Stimulated activated naive B cell treated with anti-CD40 and anti-IgM and Interleukin-4, amounts not matched to agents 10 μg/mL and 1 μg/mL and 100 μg/mL, for 72 hours (primary cell): ENCODE data around the gene TTI1.
A peak's percentile ranks its signal among the peaks of the same experiment; 100 is the strongest.

ENCODE experiments used
- ATAC-seq, 2 donors: fragments of 150-1000 bp; cut with Tn5 transposase; replicated peaks; 2 replicates each; pipeline ENCODE4 v1.10.0; 2021; ENCODE audit warnings: moderate library complexity in 1 of 2
- DNase-seq: peaks from one replicate; pipeline ENCODE4 v3.0.0; 2021
- H3K27ac Mint-ChIP-seq: one replicate; pipeline ENCODE4 v1.8.0; 2022; ENCODE audit warnings: mild to moderate bottlenecking, mixed read lengths
- H3K27me3 Mint-ChIP-seq, 2 donors: one replicate each; pipeline ENCODE4 v1.8.0; 2022; ENCODE audit warnings: mixed read lengths in 2 of 2
- H3K36me3 Mint-ChIP-seq, 2 donors: one replicate each; pipeline ENCODE4 v1.8.0; 2022; ENCODE audit warnings: mixed read lengths in 2 of 2, mild to moderate bottlenecking in 1 of 2
- H3K4me1 Mint-ChIP-seq, 2 donors: one replicate each; pipeline ENCODE4 v1.8.0; 2022; ENCODE audit warnings: mixed read lengths in 2 of 2, mild to moderate bottlenecking in 1 of 2
- H3K4me3 Mint-ChIP-seq, 2 donors: one replicate each; pipeline ENCODE4 v1.8.0; 2022; ENCODE audit warnings: mild to moderate bottlenecking in 2 of 2, mixed read lengths in 2 of 2, moderate library complexity in 1 of 2
- H3K9me3 Mint-ChIP-seq, 2 donors: one replicate each; pipeline ENCODE4 v1.8.0; 2022; ENCODE audit warnings: mixed read lengths in 2 of 2, mild to moderate bottlenecking in 1 of 2

Gene TTI1

GRCh38 chr20:37995856-37996605, 37.2 kb downstream of the TTI1 start:
- no peaks in the 10 kb centered on the region for H3K27me3 Mint-ChIP-seq
- H3K9me3 Mint-ChIP-seq, result no peaks in the 10 kb centered on the region
- ATAC-seq (no peak), DNase-seq (no peak)
- no peak overlapping the region for H3K4me3 Mint-ChIP-seq
- H3K4me1 Mint-ChIP-seq, result peaks cover 5 to 23% of the 10 kb centered on the region in 2 donors
- H3K27ac Mint-ChIP-seq, result no peak overlapping the region
- H3K36me3 Mint-ChIP-seq, result peaks cover 47 to 49% of the 10 kb centered on the region in 2 donors

DNA sequence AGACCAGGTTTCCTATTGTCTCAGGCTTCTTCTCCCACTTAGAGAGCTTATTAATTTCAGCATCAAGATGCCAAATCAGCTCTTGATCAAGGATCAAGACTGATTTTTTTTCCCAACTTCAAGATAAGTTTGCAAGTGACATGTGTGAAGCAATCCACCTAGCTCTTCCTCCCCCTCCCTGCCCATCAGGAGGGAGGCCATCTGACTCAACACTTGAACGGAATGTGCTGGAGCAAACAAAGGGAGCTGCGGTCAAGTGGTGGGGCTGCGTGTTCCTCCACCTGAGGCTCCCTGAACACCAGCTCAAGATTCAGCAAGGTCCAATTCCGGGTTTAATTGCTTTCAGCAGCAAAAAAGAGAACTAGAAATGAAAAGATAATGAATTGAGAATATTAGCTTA, 38.7 kb downstream of the TTI1 start:
- peaks cover 11 to 39% of the 10 kb centered on the region in 2 donors for H3K4me1 Mint-ChIP-seq
- no peak for DNase-seq
- H3K27me3 Mint-ChIP-seq, result no peaks in the 10 kb centered on the region
- peak overlapping the region; percentile 5 for H3K27ac Mint-ChIP-seq
- H3K4me3 Mint-ChIP-seq, result no peak overlapping the region
- peaks cover 44 to 45% of the 10 kb centered on the region in 2 donors for H3K36me3 Mint-ChIP-seq
- ATAC-seq, result no peak
- H3K9me3 Mint-ChIP-seq, result no peaks in the 10 kb centered on the region

DNA sequence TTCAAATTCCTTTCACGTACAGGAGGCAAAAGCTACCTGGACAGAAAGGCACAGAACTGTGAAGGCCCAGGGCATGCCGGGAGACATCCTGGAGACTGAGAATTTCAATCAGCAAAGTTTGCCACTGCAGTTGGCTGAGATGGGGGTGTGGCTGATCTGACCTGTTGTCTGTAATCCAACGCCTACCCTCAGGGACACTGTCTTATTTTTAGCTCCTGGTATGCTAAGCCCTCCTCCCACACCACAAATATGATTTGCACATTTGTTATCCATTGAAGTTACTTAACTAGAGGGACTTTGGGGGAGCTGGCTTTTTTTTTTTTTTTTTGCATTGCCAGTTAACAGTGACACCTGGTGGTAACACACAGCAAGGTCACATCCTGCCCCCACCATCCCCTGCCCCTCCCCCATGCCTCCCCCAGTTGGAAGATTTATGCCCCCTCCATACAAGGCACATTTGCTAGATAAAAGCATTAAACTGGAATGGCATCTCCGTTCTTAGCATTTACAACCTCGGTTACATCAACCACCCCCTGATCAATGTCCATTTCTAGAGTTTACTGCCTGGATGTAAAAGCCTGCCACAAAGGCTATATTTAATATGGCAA, 40.4 kb downstream of the TTI1 start:
- Mint-ChIP-seq H3K27me3 (no peaks in the 10 kb centered on the region), H3K27ac (no peak overlapping the region), H3K4me1 (peaks cover 11 to 39% of the 10 kb centered on the region in 2 donors), H3K9me3 (no peaks in the 10 kb centered on the region), H3K36me3 (peaks cover 50 to 51% of the 10 kb centered on the region in 2 donors), H3K4me3 (no peak overlapping the region)
- ATAC-seq (no peak), DNase-seq (no peak)

DNA sequence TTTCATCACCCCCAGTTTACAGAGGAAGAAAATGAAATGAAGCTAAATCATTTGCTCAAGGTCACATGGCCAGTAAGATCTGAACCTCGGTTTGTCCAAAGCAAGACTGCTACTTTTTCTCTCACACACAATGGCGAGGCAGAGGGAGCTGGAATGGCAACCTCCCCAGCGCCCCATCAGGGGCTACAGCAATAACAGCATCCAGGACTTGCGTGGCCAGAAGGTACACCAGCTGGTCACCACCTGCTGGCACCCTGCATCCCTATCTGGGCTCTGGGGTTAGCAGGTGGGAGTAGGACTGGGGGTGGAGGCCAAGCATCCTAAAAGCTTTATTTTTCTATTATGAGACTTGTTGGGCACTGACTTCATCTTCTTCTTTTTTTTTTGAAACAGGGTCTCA, 41.3 kb downstream of the TTI1 start:
- Mint-ChIP-seq H3K4me1 (peaks cover 11 to 39% of the 10 kb centered on the region in 2 donors), H3K27me3 (no peaks in the 10 kb centered on the region), H3K36me3 (peaks cover 50 to 56% of the 10 kb centered on the region in 2 donors), H3K27ac (no peak overlapping the region), H3K9me3 (no peaks in the 10 kb centered on the region), H3K4me3 (no peak overlapping the region)
- no peak for ATAC-seq
- DNase-seq, result no peak

DNA sequence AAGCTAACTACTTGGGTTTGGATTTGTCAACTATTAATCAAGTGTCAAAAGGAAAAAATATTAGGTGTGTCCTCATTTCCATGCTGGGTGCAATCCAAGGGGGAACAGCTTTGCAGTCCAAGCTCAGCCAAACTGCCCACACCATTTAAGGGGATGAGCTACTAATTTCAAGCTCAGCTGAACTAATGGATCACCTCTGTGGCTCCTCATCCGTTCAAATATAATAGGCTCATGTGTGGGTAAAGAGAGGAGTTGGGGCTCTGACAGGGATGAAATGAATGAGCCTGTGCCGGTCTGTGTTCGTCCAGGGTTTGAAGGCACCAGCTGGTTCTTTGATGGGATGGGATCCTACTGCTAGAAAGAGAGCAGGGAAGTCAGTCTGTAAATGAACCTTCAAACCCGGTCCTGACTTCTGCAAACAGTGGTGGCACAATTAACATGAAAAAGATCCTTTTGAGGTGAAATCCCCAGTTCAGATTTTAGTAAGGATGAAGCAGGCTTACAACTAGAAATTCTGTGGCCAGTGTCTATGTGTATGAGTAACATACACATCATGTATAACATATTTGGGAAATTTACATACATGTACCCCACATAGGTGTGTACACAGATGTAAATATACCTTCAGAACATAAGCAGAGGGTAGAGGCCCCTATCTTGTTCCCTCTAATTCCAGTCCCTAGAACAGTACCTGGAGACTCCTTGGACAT, 41.9 kb downstream of the TTI1 start:
- DNase-seq, result no peak
- Mint-ChIP-seq H3K36me3 (peaks cover 44 to 62% of the 10 kb centered on the region in 2 donors), H3K4me1 (peaks cover 11 to 39% of the 10 kb centered on the region in 2 donors), H3K4me3 (peak overlapping the region; percentile 22 to 28), H3K27me3 (no peaks in the 10 kb centered on the region), H3K27ac (peak overlapping the region; percentile 72), H3K9me3 (no peaks in the 10 kb centered on the region)
- ATAC-seq, result no peak

DNA sequence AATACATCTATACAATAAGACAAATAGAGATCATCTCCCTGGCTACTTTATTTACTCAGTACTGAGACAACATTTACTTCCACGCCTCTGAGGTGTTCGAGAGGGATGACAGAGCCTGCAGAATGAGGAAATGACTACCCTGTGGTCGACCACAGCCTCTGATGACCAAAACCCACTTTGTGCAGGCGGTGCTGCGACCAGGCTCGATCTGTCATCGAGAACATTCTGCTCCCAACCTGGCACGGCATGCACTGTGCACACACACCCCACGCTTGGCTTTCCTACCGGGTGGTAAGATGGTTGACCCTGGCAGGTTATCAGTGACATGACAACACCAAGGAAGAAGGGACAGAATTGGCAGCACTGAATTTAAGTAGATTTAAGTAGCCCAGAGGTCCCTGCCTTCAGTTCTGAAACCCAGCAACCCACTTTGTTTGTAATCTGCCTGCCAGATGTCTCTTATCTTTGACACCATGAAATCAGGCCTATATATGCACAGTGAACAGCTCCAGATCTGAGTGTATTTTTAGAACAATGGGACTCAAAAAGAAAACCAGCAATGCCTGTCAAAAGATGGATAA, 42.6 kb downstream of the TTI1 start:
- peaks cover 43 to 65% of the 10 kb centered on the region in 2 donors for H3K36me3 Mint-ChIP-seq
- peak overlapping the region; percentile 22 to 28 for H3K4me3 Mint-ChIP-seq
- H3K4me1 Mint-ChIP-seq, result peaks cover 11 to 39% of the 10 kb centered on the region in 2 donors
- H3K9me3 Mint-ChIP-seq, result no peaks in the 10 kb centered on the region
- no peaks in the 10 kb centered on the region for H3K27me3 Mint-ChIP-seq
- DNase-seq (peak; percentile 78), ATAC-seq (peak; percentile 99)
- peak overlapping the region; percentile 72 for H3K27ac Mint-ChIP-seq

DNA sequence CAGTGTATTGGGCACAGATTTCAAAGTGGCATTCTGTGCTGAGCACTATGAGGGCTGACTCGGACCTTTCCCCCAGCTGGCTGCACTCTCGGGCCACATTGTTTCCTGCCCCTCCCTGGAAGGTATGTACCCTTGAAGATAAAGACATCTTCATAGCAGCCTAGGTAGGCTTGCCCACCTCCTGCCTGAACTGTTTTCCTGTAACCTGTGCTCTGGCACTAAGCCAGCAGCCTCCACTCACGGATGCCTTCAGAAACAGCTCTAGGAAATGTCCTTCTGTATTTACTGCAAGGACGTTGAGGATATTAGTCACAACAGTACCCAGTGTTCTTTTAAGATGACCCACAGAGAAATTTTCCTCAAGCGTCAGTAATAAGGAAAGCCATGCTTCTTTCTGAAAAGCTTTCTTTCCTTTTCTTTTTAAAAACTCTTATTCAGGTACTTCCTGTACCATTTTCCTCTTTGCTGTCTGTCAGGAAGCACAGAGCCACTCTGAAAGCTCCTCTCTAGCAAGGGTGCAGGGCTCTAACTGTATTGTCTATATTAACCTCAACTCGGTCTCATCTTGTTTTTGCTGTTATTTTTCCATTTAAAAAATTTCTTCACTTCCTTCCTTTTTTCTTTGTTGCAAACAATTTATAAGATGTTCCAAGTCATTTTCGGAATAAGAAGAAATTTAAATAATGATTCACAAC, 43.5 kb downstream of the TTI1 start:
- H3K4me1 Mint-ChIP-seq, result peaks cover 11 to 39% of the 10 kb centered on the region in 2 donors
- H3K9me3 Mint-ChIP-seq, result no peaks in the 10 kb centered on the region
- DNase-seq (no peak), ATAC-seq (no peak)
- H3K27me3 Mint-ChIP-seq, result no peaks in the 10 kb centered on the region
- H3K27ac Mint-ChIP-seq, result peak overlapping the region; percentile 72
- H3K36me3 Mint-ChIP-seq, result peaks cover 39 to 62% of the 10 kb centered on the region in 2 donors
- no peak overlapping the region for H3K4me3 Mint-ChIP-seq

GRCh38 chr20:37988306-37988954, 44.8 kb downstream of the TTI1 start:
- Mint-ChIP-seq H3K4me3 (no peak overlapping the region), H3K4me1 (peaks cover 11 to 39% of the 10 kb centered on the region in 2 donors), H3K9me3 (no peaks in the 10 kb centered on the region), H3K36me3 (peaks cover 37 to 63% of the 10 kb centered on the region in 2 donors), H3K27ac (no peak overlapping the region), H3K27me3 (no peaks in the 10 kb centered on the region)
- ATAC-seq (no peak), DNase-seq (no peak)

GRCh38 chr20:37987602-37988290, 45.5 kb downstream of the TTI1 start:
- Mint-ChIP-seq H3K9me3 (no peaks in the 10 kb centered on the region), H3K4me3 (no peak overlapping the region), H3K27ac (no peak overlapping the region), H3K36me3 (peaks cover 43 to 70% of the 10 kb centered on the region in 2 donors), H3K4me1 (peaks cover 11 to 32% of the 10 kb centered on the region in 2 donors), H3K27me3 (no peaks in the 10 kb centered on the region)
- no peak for ATAC-seq
- no peak for DNase-seq

GRCh38 chr20:37986873-37987601, 46.2 kb downstream of the TTI1 start:
- peaks cover 10 to 25% of the 10 kb centered on the region in 2 donors for H3K4me1 Mint-ChIP-seq
- no peak overlapping the region for H3K4me3 Mint-ChIP-seq
- no peaks in the 10 kb centered on the region for H3K27me3 Mint-ChIP-seq
- peaks cover 46 to 72% of the 10 kb centered on the region in 2 donors for H3K36me3 Mint-ChIP-seq
- ATAC-seq, result no peak
- H3K27ac Mint-ChIP-seq, result no peak overlapping the region
- DNase-seq, result no peak
- H3K9me3 Mint-ChIP-seq, result no peaks in the 10 kb centered on the region

- Mint-ChIP-seq H3K36me3 (peaks cover 50 to 73% of the 10 kb centered on the region in 2 donors), H3K4me1 (peaks cover 8 to 17% of the 10 kb centered on the region in 2 donors), H3K9me3 (no peaks in the 10 kb centered on the region)
Observed at GRCh38 chr20:37986044-37986858, 47.0 kb downstream of the TTI1 start.

More at GRCh38 chr20:37986044-37986858, 47.0 kb downstream of the TTI1 start:
- H3K4me3 Mint-ChIP-seq, result no peak overlapping the region
- ATAC-seq (no peak), DNase-seq (no peak)
- H3K27ac Mint-ChIP-seq, result no peak overlapping the region
- no peaks in the 10 kb centered on the region for H3K27me3 Mint-ChIP-seq
